Measurements from ENCODE around the gene TSPAN18.

TSPAN18 gene

GRCh38 chr11:44889266-44889665, 162.5 kb downstream of the TSPAN18 start:
- Histone ChIP-seq H3K36me3 (ENCODE audit: control insufficient read depth, low read length) (no peaks in the 10 kb centered on the region), H3K4me3 (ENCODE audit: low read length) (no peak overlapping the region), H3F3A (ENCODE audit: control insufficient read depth, insufficient read depth) (no peaks in the 10 kb centered on the region), H4K20me1 (ENCODE audit: control insufficient read depth, insufficient read depth, low read depth, low read length) (no peaks in the 10 kb centered on the region), H3K9me3 (ENCODE audit: control insufficient read depth, insufficient read depth, low read length) (no peaks in the 10 kb centered on the region), H3K79me2 (ENCODE audit: control insufficient read depth, low read length) (no peaks in the 10 kb centered on the region), H3K4me1 (ENCODE audit: control insufficient read depth, low read length) (no peaks in the 10 kb centered on the region), H3K9me2 (replicated peaks; ENCODE audit: control insufficient read depth, low read length) (no peaks in the 10 kb centered on the region), H3K27ac (ENCODE audit: low read depth, low read length) (no peak overlapping the region), H3K4me2 (ENCODE audit: low read length) (no peak overlapping the region), H3K27me3 (ENCODE audit: control insufficient read depth, low read length) (peaks cover 5% of the 10 kb centered on the region; the same call in 1 of the 2 replicates)
- TF ChIP-seq CTCF (IDR thresholded peaks at IDR 0.05; ENCODE audit: low read depth, low read length, poor library complexity, severe bottlenecking) (no peak), EZH2phosphoT487 (IDR thresholded peaks at IDR 0.05; ENCODE audit: borderline replicate concordance, low read length) (no peak)

- Histone ChIP-seq H3F3A (ENCODE audit: control insufficient read depth, insufficient read depth) (no peaks in the 10 kb centered on the region), H3K79me2 (ENCODE audit: control insufficient read depth, low read length) (no peaks in the 10 kb centered on the region), H3K9me3 (ENCODE audit: control insufficient read depth, insufficient read depth, low read length) (no peaks in the 10 kb centered on the region), H3K36me3 (ENCODE audit: control insufficient read depth, low read length) (no peaks in the 10 kb centered on the region), H3K4me1 (ENCODE audit: control insufficient read depth, low read length) (no peaks in the 10 kb centered on the region), H3K27me3 (ENCODE audit: control insufficient read depth, low read length) (no peaks in the 10 kb centered on the region), H3K4me2 (ENCODE audit: low read length) (no peak overlapping the region), H3K9me2 (replicated peaks; ENCODE audit: control insufficient read depth, low read length) (no peaks in the 10 kb centered on the region), H3K4me3 (ENCODE audit: low read length) (no peak overlapping the region), H3K27ac (ENCODE audit: low read depth, low read length) (no peak overlapping the region), H4K20me1 (ENCODE audit: control insufficient read depth, insufficient read depth, low read depth, low read length) (no peaks in the 10 kb centered on the region)
- TF ChIP-seq CTCF (IDR thresholded peaks at IDR 0.05; ENCODE audit: low read depth, low read length, poor library complexity, severe bottlenecking) (no peak), EZH2phosphoT487 (IDR thresholded peaks at IDR 0.05; ENCODE audit: borderline replicate concordance, low read length) (no peak)
These were observed 166.1 kb downstream of the TSPAN18 start for GRCh38 chr11:44892843-44893242.

GRCh38 chr11:44893308-44893822, 166.6 kb downstream of the TSPAN18 start:
- no peaks in the 10 kb centered on the region for H3K79me2 ChIP-seq (ENCODE audit: control insufficient read depth, low read length)
- H3K9me3 ChIP-seq (ENCODE audit: control insufficient read depth, insufficient read depth, low read length): no peaks in the 10 kb centered on the region
- H3K9me2 ChIP-seq (replicated peaks; ENCODE audit: control insufficient read depth, low read length): no peaks in the 10 kb centered on the region
- no peak overlapping the region for H3K4me3 ChIP-seq (ENCODE audit: low read length)
- H3K27ac ChIP-seq (ENCODE audit: low read depth, low read length): no peak overlapping the region
- TF ChIP-seq CTCF (IDR thresholded peaks at IDR 0.05; ENCODE audit: low read depth, low read length, poor library complexity, severe bottlenecking) (no peak), EZH2phosphoT487 (IDR thresholded peaks at IDR 0.05; ENCODE audit: borderline replicate concordance, low read length) (no peak)
- H4K20me1 ChIP-seq (ENCODE audit: control insufficient read depth, insufficient read depth, low read depth, low read length): no peaks in the 10 kb centered on the region
- H3K27me3 ChIP-seq (ENCODE audit: control insufficient read depth, low read length): no peaks in the 10 kb centered on the region
- H3K4me2 ChIP-seq (ENCODE audit: low read length): no peak overlapping the region
- H3K36me3 ChIP-seq (ENCODE audit: control insufficient read depth, low read length): no peaks in the 10 kb centered on the region
- no peaks in the 10 kb centered on the region for H3K4me1 ChIP-seq (ENCODE audit: control insufficient read depth, low read length)
- no peaks in the 10 kb centered on the region for H3F3A ChIP-seq (ENCODE audit: control insufficient read depth, insufficient read depth)

Data from DOHH2 (cell line).